Aorta (tissue), 5 donors: ENCODE measurements around the gene TMPRSS11D. TPM values are rescaled to one million over a fixed set of nuclear protein-coding genes. Genes with fewer than 3 reads are reported as not detected.

Experiments used
- ATAC-seq: fragments of 200-7000 bp; cut with Tn5 transposase; one replicate; pipeline ENCODE4 v1.9.1; 2022; ENCODE audit warnings: moderate library complexity; ENCODE audit not compliant: low FRiP score
- DNase-seq, 2 donors: peaks; one replicate each; pipeline ENCODE4 v3.0.0-alpha.2; 2020
- H3K27ac ChIP-seq, 2 donors: one replicate each; pipeline ENCODE4 v1.5.1; 2013; ENCODE audit warnings: low read length in 2 of 2, mild to moderate bottlenecking in 2 of 2, moderate library complexity in 2 of 2, control low read depth in 1 of 2, inconsistent platforms in 1 of 2, low read depth in 1 of 2
- H3K27me3 ChIP-seq, 2 donors: one replicate each; pipeline ENCODE4 v1.6.1; 2013; ENCODE audit warnings: control low read depth in 1 of 2, low read length in 1 of 2, mild to moderate bottlenecking in 1 of 2, moderate library complexity in 1 of 2; ENCODE audit not compliant: insufficient read depth in 2 of 2, control insufficient read depth in 1 of 2
- H3K36me3 ChIP-seq, 2 donors: one replicate each; pipeline ENCODE4 v1.6.1; 2013; ENCODE audit warnings: control low read depth in 1 of 2, low read length in 1 of 2, mild to moderate bottlenecking in 1 of 2; ENCODE audit not compliant: insufficient read depth in 2 of 2, control insufficient read depth in 1 of 2
- H3K4me1 ChIP-seq, 2 donors: one replicate each; pipeline ENCODE4 v1.6.1; 2013; ENCODE audit warnings: low read length in 2 of 2, control low read depth in 1 of 2, mild to moderate bottlenecking in 1 of 2, moderate library complexity in 1 of 2; ENCODE audit not compliant: insufficient read depth in 2 of 2, control insufficient read depth in 1 of 2
- H3K4me3 ChIP-seq, 2 donors: one replicate each; pipeline ENCODE4 v1.5.1; 2013; ENCODE audit warnings: low read length in 2 of 2, control low read depth in 1 of 2, mild to moderate bottlenecking in 1 of 2
- H3K9me3 ChIP-seq: one replicate; pipeline ENCODE4 v1.6.1; 2013; ENCODE audit warnings: mild to moderate bottlenecking, low read length; ENCODE audit not compliant: control insufficient read depth
- WGBS, 2 donors: extraction: QIAGEN DNeasy Blood & Tissue Kit; methylation state at CpG; one replicate each; pipeline ENCODE4 v1.1.7; 2013; 5-methylcytosine and 5-hydroxymethylcytosine counted together
- intact Hi-C, 2 donors: fragments of 100-400 bp; cut with DNase I; formaldehyde crosslinking; loops; one replicate each; pipeline versions ENCODE4 v1.14.2 to v1.15.0; 2022
- polyA plus RNA-seq, 2 donors: library from polyadenylated mRNA; stranded (reverse); fragments of 200-250 nt; gene quantifications; one replicate each; pipeline ENCODE4 v1.2.3, GENCODE V29; 2013
- total RNA-seq, 2 donors: library from RNA; stranded (reverse); fragmentation: NEBNext Ultra II Directional; extraction: Animal tissue kit (Norgen Biotek cat#: 25700); gene quantifications; one replicate each; pipeline ENCODE4 v1.2.1, GENCODE V29; 2021
- donor health status: healthy with polysubstance abuse.
- donor health status: Bipolar disorder and iron deficiency.
- donor health status: DM: no; HTN: no; CAD: no.
- donor health status: DM: no; HTN: no; CAD: no.
- donor health status: DM: yes; HTN: yes; CAD: no.

The TMPRSS11D gene
- total and polyA plus RNA-seq, 4 donors: 0.13 to 2.5 TPM; not detected in 2

DNA sequence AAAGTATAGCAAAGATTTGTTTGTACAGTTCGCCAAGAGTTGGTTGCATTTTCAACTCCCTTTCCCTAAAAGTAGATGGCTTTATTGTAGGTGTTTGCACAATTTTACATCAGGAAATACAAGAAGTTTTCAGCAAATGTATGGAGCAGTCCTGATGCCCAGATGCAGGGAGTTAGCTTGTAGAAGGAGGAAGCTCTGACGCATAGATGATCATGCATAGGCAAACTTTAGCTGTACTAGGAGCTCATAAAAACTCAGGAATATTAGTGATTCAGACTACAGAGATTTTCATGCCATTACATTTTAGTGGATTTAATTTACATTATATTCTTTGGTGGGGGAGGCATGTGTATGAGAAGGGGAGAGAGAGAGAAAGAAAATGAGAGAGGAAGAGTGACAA, 62.9 kb downstream of the TMPRSS11D start:
- intact Hi-C loops: no loop called here
- Histone ChIP-seq H3K36me3 (no peaks in the 10 kb centered on the region), H3K4me3 (no peak overlapping the region), H3K9me3 (no peaks in the 10 kb centered on the region), H3K4me1 (no peaks in the 10 kb centered on the region), H3K27me3 (no peaks in the 10 kb centered on the region), H3K27ac (no peak overlapping the region)
- 88 to 92% methylated on average over 2 of the region's 2 CpGs for WGBS, 2 donors
- no peak for ATAC-seq
- DNase-seq: no peak

DNA sequence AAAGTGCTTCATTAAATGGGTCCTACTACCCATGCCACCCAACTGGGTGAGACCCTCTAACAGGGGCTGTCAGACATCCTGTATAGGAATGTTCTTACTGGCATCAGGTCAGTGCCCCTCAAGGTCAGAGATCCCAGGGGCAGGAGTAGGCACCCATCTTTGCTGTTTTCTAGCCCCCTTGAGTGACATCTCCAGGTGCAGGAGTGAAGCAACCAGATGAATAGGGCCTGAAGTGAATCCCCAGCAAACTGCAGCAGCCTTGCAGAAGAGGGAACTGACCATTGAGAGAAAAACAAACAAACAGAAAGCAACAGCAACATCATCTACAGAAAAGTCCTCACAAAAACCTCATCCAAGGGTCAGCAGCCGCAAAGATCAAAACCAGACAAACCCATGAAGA, 73.8 kb downstream of the TMPRSS11D start:
- 90 to 92% methylated on average over 1 of the region's 1 CpG for WGBS, 2 donors
- no peaks in the 10 kb centered on the region for H3K36me3 ChIP-seq
- H3K4me1 ChIP-seq: no peaks in the 10 kb centered on the region
- H3K27me3 ChIP-seq: no peaks in the 10 kb centered on the region
- no peaks in the 10 kb centered on the region for H3K9me3 ChIP-seq
- no peak overlapping the region for H3K4me3 ChIP-seq
- no peak for DNase-seq
- no peak for ATAC-seq
- no peak overlapping the region for H3K27ac ChIP-seq
- intact Hi-C loops: no loop called here

DNA sequence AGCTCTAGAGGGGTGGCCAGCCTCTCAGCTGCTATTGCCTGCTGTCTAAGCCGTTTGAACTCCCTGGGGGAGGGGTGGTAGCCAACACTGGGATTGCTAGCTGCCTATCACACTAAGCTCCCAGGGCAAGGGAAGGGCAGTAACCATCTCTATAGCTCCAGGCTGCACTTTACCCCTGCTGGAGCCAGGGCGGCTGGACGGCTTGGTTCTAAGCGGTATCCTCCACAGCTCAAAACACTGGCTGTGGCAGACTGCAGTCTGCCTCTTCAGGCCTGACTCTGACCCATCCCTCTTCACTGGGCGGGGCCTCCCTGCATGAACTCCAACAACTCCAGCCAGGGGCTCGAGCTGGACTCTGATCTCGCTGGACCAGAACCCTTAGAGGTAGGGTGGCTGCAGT, 74.3 kb downstream of the TMPRSS11D start:
- H3K4me3 ChIP-seq: no peak overlapping the region
- H3K27me3 ChIP-seq: no peaks in the 10 kb centered on the region
- 81 to 82% methylated on average over 7 of the region's 7 CpGs for WGBS, 2 donors
- ATAC-seq: peak; percentile 7
- H3K4me1 ChIP-seq: no peaks in the 10 kb centered on the region
- DNase-seq: no peak
- H3K27ac ChIP-seq: no peak overlapping the region
- H3K36me3 ChIP-seq: no peaks in the 10 kb centered on the region
- intact Hi-C loops: no loop called here
- no peaks in the 10 kb centered on the region for H3K9me3 ChIP-seq

GRCh38 chr4:67796810-67797209, 87.0 kb downstream of the TMPRSS11D start:
- Histone ChIP-seq H3K36me3 (no peaks in the 10 kb centered on the region), H3K27me3 (no peaks in the 10 kb centered on the region), H3K4me3 (no peak overlapping the region), H3K4me1 (no peaks in the 10 kb centered on the region), H3K27ac (no peak overlapping the region), H3K9me3 (no peaks in the 10 kb centered on the region)
- no peak for ATAC-seq
- no peak for DNase-seq
- intact Hi-C loops: no loop called here

GRCh38 chr4:67790721-67791120, 93.1 kb downstream of the TMPRSS11D start:
- intact Hi-C loops: no loop called here
- no peak overlapping the region for H3K27ac ChIP-seq
- H3K9me3 ChIP-seq: no peaks in the 10 kb centered on the region
- H3K4me1 ChIP-seq: no peaks in the 10 kb centered on the region
- ATAC-seq (no peak), DNase-seq (no peak)
- H3K27me3 ChIP-seq: no peaks in the 10 kb centered on the region
- H3K4me3 ChIP-seq: no peak overlapping the region
- H3K36me3 ChIP-seq: no peaks in the 10 kb centered on the region

- H3K36me3 ChIP-seq: no peaks in the 10 kb centered on the region
- intact Hi-C loops: no loop called here
- no peak overlapping the region for H3K4me3 ChIP-seq
- 93% methylated on average over 2 of the region's 2 CpGs for WGBS, 2 donors
- no peaks in the 10 kb centered on the region for H3K4me1 ChIP-seq
- H3K27ac ChIP-seq: no peak overlapping the region
- H3K27me3 ChIP-seq: no peaks in the 10 kb centered on the region
- no peak for DNase-seq
- H3K9me3 ChIP-seq: no peaks in the 10 kb centered on the region
- ATAC-seq: no peak
Observed at GRCh38 chr4:67787311-67787710, 96.5 kb downstream of the TMPRSS11D start.

DNA sequence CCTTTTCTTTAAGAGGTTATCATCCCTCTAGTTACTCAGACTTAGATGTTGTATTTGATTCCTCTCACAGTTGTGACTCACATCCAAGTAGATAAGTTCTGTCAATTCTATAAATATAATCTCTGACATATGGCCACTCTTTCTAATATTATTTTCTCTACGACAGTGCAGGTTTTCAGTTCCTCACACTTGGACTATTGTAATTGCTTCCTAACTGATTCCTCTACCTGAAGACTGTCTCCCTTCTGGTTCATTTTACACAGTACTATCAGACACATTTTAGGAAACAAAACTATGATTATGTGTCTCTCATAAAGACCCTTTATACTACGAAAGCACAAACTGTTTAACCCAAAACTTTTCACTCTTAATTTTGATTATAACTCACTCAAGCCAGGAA, 98.3 kb downstream of the TMPRSS11D start:
- ATAC-seq: no peak
- Histone ChIP-seq H3K4me3 (no peak overlapping the region), H3K36me3 (no peaks in the 10 kb centered on the region), H3K9me3 (no peaks in the 10 kb centered on the region), H3K4me1 (no peaks in the 10 kb centered on the region), H3K27me3 (no peaks in the 10 kb centered on the region), H3K27ac (no peak overlapping the region)
- WGBS, 2 donors: 51 to 56% methylated on average over 2 of the region's 2 CpGs
- DNase-seq: no peak
- intact Hi-C loops: no loop called here

GRCh38 chr4:67779631-67780030, 104.2 kb downstream of the TMPRSS11D start:
- no peaks in the 10 kb centered on the region for H3K9me3 ChIP-seq
- H3K4me3 ChIP-seq: no peak overlapping the region
- intact Hi-C loops: no loop called here
- no peaks in the 10 kb centered on the region for H3K4me1 ChIP-seq
- H3K36me3 ChIP-seq: no peaks in the 10 kb centered on the region
- no peak for ATAC-seq
- DNase-seq: no peak
- no peaks in the 10 kb centered on the region for H3K27me3 ChIP-seq
- no peak overlapping the region for H3K27ac ChIP-seq
- 88 to 93% methylated on average over 2 of the region's 2 CpGs for WGBS, 2 donors

DNA sequence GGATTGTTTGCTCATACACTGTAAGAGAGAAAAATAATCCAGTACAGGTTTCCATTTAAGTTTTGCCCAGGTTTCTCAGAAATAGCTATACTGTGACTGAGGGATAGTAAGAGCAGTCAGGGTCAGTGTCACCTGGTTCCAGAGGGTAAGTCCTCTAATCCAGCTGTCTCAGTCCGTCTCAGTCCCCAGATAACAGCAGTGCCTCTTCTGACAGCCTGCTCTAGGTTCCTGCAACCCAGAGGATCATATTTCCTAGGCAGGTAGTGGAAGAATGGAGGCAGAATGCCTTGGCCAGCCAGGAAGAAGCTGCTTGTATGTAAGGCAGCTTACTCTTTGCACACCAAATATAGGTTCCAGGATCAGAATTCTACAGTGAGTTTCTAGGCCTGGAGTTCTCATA, 107.1 kb downstream of the TMPRSS11D start:
- intact Hi-C loops: no loop called here
- no peak overlapping the region for H3K27ac ChIP-seq
- H3K9me3 ChIP-seq: no peaks in the 10 kb centered on the region
- ATAC-seq (no peak), DNase-seq (no peak)
- no peaks in the 10 kb centered on the region for H3K36me3 ChIP-seq
- H3K4me3 ChIP-seq: no peak overlapping the region
- no peaks in the 10 kb centered on the region for H3K27me3 ChIP-seq
- 45 to 58% methylated on average over 1 of the region's 1 CpG for WGBS, 2 donors
- no peaks in the 10 kb centered on the region for H3K4me1 ChIP-seq
